SKM-1 treated with dmso at 0.1 percent for 144 hours (cell line): ENCODE data around the gene GP5.

Source experiments
- DNase-seq: peaks from one replicate; lab custom pipeline; 2025; ENCODE audit not compliant: unreplicated experiment; lab: John Stamatoyannopoulos, UW

The GP5 gene

GRCh38 chr3:194399874-194400411, 877 bp upstream of the GP5 start:
- no peak for DNase-seq

- DNase-seq = no peak
Measured at GRCh38 chr3:194397757-194398312, 1.2 kb downstream of the GP5 start.

GRCh38 chr3:194396859-194397756, 2.0 kb downstream of the GP5 start:
- no peak for DNase-seq

GRCh38 chr3:194396539-194396858, 2.6 kb downstream of the GP5 start:
- no peak for DNase-seq

GRCh38 chr3:194395778-194396538, 3.1 kb downstream of the GP5 start:
- peak; percentile 26 for DNase-seq

- no peak for DNase-seq
Measured at GRCh38 chr3:194395212-194395611, 3.9 kb downstream of the GP5 start.

- no peak for DNase-seq
Measured at GRCh38 chr3:194392576-194392975, 6.5 kb downstream of the GP5 start.

- DNase-seq = no peak
Measured at GRCh38 chr3:194390835-194391234, 8.2 kb downstream of the GP5 start.

GRCh38 chr3:194389269-194389668, 9.8 kb downstream of the GP5 start:
- no peak for DNase-seq

GRCh38 chr3:194387926-194388418, 11.1 kb downstream of the GP5 start:
- no peak for DNase-seq

- no peak for DNase-seq
Measured at GRCh38 chr3:194387276-194387675, 11.8 kb downstream of the GP5 start.

GRCh38 chr3:194386648-194387047, 12.4 kb downstream of the GP5 start:
- DNase-seq = no peak

- no peak for DNase-seq
Measured at GRCh38 chr3:194386066-194386465, 13.0 kb downstream of the GP5 start.

GRCh38 chr3:194384569-194385001, 14.5 kb downstream of the GP5 start:
- no peak for DNase-seq

GRCh38 chr3:194384156-194384555, 14.9 kb downstream of the GP5 start:
- DNase-seq = no peak

- no peak for DNase-seq
Measured at GRCh38 chr3:194383276-194383940, 15.7 kb downstream of the GP5 start.

- no peak for DNase-seq
Measured at GRCh38 chr3:194382892-194383223, 16.2 kb downstream of the GP5 start.

GRCh38 chr3:194382196-194382891, 16.7 kb downstream of the GP5 start:
- no peak for DNase-seq

GRCh38 chr3:194381460-194381875, 17.6 kb downstream of the GP5 start:
- no peak for DNase-seq

- DNase-seq = no peak
Measured at GRCh38 chr3:194380326-194380725, 18.7 kb downstream of the GP5 start.
